Prostate gland (tissue), 2 donors: ENCODE measurements around the gene SCN1B.

Experiments
- CTCF ChIP-seq, 4 experiments: fragments of 200-600 bp in 2 of 4; fragments of 450-650 bp in 2 of 4; sonication (generic) in 2 of 4; IDR thresholded peaks; 1 replicate in 3 of 4; 2 replicates in 1 of 4; pipeline ENCODE4 v1.5.1; 2016 to 2019; ENCODE audit warnings: antibody characterized with exemption in 4 of 4, mild to moderate bottlenecking in 2 of 4, moderate library complexity in 2 of 4
- POLR2A ChIP-seq: fragments of 450-650 bp; IDR thresholded peaks from one replicate; pipeline ENCODE4 v1.6.1; 2016; ENCODE audit warnings: antibody characterized with exemption, mild to moderate bottlenecking
- POLR2AphosphoS5 ChIP-seq: sonication (generic); formaldehyde crosslinking; IDR thresholded peaks from one replicate; pipeline ENCODE4 v1.6.1; 2017; ENCODE audit warnings: antibody characterized with exemption

GRCh38 chr19:35056513-35057063 lies 26.3 kb downstream of the SCN1B start:
- TF ChIP-seq CTCF (IDR thresholded peaks at IDR 0.05) (no peak), POLR2A (no peak), POLR2AphosphoS5 (no peak)
